HG02571 (cell line): ENCODE data around the gene CRADD.
A peak's percentile ranks its signal among the peaks of the same experiment; 100 is the strongest.

Experiments used
- ATAC-seq: cut with Tn5 transposase; IDR thresholded peaks from one replicate; pipeline ENCODE4 v1.9.1; 2021; ENCODE audit warnings: mild to moderate bottlenecking, moderate library complexity; ENCODE audit not compliant: unreplicated experiment

CRADD gene

GRCh38 chr12:93836620-93837260 lies 159.6 kb downstream of the CRADD start:
- no peak for ATAC-seq

GRCh38 chr12:93838193-93838592 lies 161.0 kb downstream of the CRADD start:
- ATAC-seq: no peak

GRCh38 chr12:93839064-93839463 lies 161.9 kb downstream of the CRADD start:
- ATAC-seq: no peak

DNA sequence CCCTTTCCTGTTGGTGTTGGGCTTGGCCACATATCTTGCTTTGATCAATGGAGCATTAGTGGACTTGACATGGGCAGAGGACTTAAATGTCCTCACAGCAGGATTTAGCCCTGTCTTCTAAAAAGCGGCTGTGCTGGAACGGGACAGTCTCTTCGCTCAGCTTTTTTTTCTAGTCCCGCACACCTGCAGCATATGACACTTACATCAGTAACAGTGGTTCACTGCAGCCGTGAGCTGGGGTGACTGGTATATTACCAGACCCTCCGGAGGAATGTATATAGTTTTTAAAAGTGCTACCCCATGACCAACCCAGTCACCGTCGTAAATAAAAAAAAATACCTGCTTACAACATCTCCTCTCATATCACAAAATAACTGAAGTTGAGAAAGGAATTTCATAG lies 164.5 kb downstream of the CRADD start:
- no peak for ATAC-seq

DNA sequence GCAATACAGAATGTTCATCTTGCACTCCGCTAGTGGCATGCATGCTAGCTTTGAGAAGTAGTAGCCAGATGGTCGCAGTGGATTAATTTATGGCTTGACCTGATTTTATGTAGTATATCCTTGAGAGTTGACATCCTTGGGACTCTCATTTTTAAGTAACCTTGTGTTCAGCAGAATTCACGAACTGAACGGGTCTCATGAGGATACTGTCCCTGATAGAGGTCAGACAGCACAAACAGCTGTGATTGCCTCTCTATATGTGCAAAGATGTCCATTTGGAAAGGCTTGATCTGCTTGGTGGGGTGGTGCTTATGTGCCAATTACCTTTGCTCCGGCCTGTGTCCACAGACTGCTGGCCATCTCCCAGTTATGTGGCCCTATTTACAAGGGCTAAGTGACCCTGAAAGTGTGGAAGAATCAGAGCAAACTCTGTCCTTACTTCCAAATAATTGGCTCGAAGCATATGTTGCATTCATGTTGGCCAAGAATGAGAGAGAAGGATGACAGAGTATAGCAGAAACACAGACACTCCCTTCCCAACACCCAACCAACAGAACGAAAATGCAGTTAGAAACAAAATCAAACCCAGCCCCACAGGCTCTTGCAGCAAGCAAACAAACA lies 167.1 kb downstream of the CRADD start:
- ATAC-seq: no peak

- no peak for ATAC-seq
Measured at GRCh38 chr12:93846936-93847516, 169.9 kb downstream of the CRADD start.

GRCh38 chr12:93847517-93848474 lies 170.6 kb downstream of the CRADD start:
- peak; percentile 86 for ATAC-seq

DNA sequence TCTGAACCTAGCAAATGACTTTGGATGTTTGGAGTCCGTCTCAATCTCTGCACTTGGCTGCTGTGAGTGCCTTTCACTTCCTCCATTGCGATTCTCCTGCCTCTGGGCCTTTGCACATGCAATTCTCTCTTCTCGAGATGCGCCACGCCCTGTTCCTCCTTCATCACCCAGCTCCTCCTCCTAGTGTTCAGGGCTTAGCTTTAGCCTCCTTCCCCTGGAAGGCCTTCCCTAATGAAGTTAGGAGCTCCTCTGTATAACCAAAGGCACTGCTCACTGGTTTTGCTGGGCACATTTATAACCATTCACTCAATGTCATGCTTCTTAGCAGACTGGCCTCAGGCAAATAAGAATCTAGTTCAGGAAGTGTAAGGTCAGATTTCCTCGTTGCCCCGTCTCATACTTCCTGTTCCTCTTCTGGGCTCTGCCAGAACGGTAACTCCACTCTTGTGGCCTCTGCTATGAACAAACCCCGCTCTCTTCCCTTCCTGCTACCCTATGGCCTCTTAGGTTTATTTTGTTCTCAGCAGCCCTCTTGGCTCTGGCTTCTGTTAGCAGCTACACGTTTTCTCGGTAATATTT lies 171.4 kb downstream of the CRADD start:
- ATAC-seq: no peak

- no peak for ATAC-seq
Measured at GRCh38 chr12:93849946-93850345, 172.8 kb downstream of the CRADD start.

- ATAC-seq: no peak
Measured at GRCh38 chr12:93850481-93851256, 173.5 kb downstream of the CRADD start.

DNA sequence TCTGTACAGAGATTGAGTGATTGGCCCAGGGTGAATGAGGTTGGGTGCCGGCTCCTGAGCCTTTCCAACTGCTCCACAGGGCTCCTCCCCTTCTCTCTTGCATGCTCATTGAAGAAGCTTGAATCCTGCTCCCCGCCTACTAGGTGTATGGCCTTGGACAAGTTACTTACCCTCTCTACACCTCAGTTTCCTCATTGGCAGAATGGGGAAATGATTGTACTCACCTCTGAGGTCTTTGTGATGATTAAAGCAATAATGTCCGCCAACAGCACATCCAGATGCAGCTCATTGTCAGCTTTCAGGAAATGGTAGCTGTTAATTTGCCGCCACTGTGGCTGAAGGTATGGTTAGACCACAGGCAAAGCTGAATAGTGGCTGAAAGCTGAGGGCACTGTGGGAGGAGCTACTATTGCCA lies 174.1 kb downstream of the CRADD start:
- ATAC-seq: no peak

GRCh38 chr12:93852173-93852591 lies 175.0 kb downstream of the CRADD start:
- no peak for ATAC-seq

DNA sequence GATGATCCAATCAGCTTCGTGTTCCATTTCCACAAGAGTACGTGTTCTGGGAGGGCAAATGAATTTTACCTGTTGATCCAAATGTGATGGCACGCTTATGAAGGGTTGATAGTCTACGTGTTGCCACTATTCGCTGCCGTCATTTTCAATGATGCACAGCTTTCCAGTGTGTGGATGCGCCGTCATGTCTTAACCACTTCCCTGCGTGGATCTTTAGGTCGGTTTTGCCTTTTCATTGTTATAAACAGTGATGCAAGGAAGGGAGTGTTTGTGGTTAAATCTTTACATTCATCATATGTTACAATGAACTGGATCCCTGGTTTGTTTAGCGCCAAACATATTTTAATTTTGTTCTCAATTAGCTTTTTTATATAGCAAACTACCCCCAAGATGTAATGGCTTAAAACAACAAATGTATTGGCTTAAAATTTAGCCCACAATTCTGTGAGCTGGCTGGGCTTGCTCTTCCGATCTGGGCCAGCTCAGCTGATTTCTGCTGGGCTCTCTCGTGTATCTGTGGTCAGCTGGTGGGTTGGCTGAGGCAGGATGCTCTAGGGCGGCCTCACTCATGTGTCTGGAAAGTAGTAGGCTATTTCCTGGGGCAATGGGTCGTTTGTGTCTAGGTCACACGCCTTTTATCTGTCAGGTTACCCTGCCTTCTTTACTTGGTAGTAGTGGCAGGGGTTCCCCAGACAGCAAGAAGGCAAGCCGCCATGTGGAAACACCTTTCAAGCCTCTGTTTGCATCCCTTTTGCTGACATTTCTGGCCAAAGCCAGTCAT lies 176.7 kb downstream of the CRADD start:
- ATAC-seq: no peak

- no peak for ATAC-seq
Measured at GRCh38 chr12:93855261-93855660, 178.1 kb downstream of the CRADD start.

- ATAC-seq: no peak
Measured at GRCh38 chr12:93856611-93857010, 179.4 kb downstream of the CRADD start.

- no peak for ATAC-seq
Measured at GRCh38 chr12:93857279-93857938, 180.2 kb downstream of the CRADD start.

- ATAC-seq: no peak
Measured at GRCh38 chr12:93857991-93858447, 180.8 kb downstream of the CRADD start.

DNA sequence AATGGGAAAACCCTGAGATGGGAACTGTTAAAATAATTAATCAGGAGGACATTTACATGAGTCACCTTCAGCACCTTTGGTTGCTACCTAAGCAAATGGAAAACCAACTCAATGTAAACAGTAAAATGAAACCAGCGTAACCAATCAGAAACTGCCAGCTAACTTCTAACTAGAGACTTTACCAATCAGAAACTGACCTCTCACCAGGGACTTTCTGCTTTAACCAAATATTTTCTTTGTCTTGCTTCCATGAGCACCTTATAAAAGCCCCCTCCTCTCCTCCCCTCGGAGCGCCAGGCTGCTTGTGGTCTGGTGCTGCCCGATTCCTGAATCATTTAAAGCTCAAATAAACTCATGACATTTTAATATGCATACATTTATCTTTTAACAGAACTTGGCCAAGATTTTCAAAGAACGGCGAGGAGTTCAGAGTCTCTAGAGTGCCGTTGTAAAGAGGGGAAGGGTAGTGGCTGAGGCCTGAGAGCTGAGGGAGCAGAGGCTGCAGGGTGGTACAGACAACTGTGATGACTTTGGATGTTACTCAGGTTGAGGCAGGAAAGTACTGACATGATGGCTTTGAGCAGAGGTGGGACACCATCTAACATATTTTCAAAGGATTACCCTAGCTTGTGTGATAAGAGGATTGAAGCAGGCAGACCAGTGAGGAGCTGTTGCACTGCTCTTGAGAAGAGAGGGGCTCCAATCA lies 183.6 kb downstream of the CRADD start:
- ATAC-seq: no peak
